Raji (cell line): ENCODE data around the gene CHST8.

Experiments
- POLR2A ChIP-seq: IDR thresholded peaks from 2 replicates; pipeline ENCODE4 v1.6.1; 2011; ENCODE audit warnings: low read depth, low read length, control low read depth; ENCODE audit not compliant: insufficient read depth

CHST8 gene, protein sequence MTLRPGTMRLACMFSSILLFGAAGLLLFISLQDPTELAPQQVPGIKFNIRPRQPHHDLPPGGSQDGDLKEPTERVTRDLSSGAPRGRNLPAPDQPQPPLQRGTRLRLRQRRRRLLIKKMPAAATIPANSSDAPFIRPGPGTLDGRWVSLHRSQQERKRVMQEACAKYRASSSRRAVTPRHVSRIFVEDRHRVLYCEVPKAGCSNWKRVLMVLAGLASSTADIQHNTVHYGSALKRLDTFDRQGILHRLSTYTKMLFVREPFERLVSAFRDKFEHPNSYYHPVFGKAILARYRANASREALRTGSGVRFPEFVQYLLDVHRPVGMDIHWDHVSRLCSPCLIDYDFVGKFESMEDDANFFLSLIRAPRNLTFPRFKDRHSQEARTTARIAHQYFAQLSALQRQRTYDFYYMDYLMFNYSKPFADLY

GRCh38 chr19:33621811-33622504 lies at the start of gene CHST8:
Gene CHST8, plus strand, starts transcription at chr19:33621953. Its CDS starts 67,309 bp downstream, at chr19:33689262.
- TF ChIP-seq POLR2A, result no peak

DNA sequence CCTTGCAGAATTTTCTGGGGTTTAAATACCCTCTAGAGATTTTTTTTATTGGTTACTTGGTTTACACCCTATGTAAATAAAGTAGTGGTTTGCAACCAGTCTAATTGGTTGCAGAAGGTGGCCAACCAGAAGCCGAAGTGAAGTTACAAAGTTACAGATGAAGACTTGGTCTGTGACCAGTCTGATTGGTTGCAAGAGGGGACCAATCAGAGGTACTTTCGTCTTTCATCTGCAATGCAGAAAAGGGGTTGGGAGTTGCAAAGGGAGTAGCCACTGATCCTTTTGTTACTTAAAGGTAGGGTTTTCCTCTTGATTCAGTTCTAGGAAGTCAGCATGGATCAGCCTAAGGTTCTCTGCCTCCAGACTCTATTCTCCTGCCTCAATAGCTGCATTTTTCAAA lies 48.8 kb upstream of the CHST8 start:
- TF ChIP-seq POLR2A, result no peak

DNA sequence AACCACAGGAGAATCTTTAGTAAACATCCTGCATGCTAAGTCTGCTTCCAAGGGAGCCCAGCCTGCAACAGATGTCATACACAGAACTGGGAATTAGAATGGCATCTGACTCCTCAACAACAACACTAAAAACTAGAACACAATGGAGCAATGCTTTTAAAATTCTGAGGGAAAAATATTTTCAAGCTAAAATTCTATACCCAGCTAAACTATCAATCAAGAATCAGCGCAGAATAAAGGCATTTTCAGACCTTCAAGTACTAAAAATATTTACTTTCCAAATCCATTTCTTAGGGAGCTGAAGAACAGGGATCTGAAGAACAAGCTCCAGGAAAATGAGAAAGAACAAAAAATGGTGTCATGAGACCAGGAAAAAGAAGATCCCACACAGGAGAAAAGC lies 46.9 kb upstream of the CHST8 start:
- TF ChIP-seq POLR2A, result no peak

DNA sequence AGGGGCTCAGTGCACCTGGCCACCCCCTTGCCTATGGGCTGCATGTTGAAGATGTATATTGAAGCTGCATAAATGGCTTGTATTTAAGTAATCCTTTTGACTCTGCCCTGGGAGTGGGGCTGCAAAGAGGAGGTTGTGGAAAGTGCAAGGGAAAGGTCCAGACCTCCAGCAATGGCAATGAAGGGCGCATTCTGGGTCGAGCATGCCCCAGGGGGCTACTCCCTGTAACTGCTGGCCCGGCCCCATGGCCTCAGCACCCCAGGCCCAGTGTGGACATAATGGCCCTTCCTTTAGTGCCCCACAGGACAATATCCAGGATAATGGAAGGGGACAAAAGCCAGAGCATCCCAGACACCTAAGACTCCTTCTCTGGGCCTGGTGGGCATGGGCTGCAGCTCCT lies 43.1 kb upstream of the CHST8 start:
- TF ChIP-seq POLR2A, result no peak

- TF ChIP-seq POLR2A, result no peak
Measured at GRCh38 chr19:33580026-33580644, 41.6 kb upstream of the CHST8 start.

DNA sequence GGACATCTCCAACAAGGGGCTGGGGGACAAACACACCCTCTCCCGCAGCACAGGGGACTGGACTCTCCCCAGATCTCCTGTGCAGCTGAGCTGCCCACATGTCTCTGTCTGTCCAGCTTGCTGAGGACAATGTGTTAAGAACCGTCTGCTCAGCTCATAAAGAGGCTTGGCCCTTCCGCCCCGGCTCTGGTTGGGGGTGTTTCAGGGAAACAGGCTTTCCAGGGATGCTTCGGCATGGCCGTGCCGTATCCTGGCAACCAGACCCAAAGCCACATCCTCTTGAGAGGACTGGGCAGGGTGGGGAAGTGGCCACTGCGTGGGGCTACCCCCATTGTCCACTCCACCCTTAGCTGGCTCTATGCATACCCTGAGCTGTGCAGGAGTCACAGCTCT lies 41.1 kb upstream of the CHST8 start:
- no peak for TF ChIP-seq POLR2A

DNA sequence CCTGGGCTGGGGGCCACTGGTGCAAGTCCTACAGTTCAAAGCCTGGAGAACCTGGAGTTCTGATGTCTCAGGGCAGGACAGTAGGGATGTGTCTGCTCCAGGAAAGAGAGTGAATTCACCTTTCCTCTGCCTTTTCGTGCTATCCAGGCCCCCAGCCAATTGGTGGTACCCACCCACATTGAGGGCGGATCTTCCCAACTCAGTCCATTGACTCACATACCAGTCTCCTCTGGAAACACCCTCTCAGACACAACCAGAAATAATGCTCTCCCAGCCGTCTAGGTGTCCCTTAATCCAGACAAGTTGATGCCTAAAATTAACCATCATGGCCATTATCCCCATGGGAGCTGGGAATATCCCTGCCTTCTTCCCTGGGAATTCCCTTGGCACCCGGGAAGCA lies 38.8 kb upstream of the CHST8 start:
- no peak for TF ChIP-seq POLR2A

DNA sequence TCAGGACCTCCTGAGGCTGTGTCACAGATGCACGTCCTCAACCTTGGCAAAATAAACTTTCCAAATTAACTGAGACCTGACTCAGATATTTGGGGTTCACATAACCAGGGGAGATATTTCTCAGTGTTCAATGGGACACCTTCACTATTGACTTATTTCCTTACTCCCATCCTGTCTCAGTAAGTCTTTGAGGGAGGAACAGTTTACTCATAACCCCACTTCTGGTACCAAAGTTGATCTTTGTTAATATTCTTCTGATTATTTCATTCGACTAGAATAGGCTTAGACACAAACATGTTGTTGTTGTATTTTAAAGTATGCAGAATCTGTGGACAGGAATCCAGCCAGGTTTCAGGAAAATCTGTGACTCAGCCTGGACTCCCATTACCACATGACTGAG lies 34.6 kb upstream of the CHST8 start:
- TF ChIP-seq POLR2A, result no peak

- no peak for TF ChIP-seq POLR2A
Measured at GRCh38 chr19:33590224-33590623, 31.5 kb upstream of the CHST8 start.

- TF ChIP-seq POLR2A, result no peak
Measured at GRCh38 chr19:33595783-33596182, 26.0 kb upstream of the CHST8 start.

DNA sequence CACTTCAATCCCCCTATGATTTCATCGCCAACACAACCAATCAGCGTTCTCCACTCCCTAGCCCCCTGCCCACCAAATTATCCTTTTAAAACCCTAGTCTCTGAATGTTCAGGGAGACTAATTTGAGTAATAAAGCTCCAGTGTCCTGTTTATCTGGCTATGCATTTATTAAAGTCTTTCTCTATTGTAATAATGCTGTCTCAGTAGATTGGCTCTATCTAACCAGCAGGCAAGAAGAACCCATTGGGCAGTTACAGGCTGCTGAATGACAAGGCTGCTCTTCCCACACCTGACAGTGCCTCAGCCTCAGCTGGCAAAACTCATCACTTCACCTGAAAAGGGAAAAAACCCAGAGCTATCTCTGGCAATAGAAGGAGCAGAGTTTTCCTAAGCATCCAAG lies 20.2 kb upstream of the CHST8 start:
- TF ChIP-seq POLR2A, result no peak

- no peak for TF ChIP-seq POLR2A
Measured at GRCh38 chr19:33602576-33603204, 19.1 kb upstream of the CHST8 start.

DNA sequence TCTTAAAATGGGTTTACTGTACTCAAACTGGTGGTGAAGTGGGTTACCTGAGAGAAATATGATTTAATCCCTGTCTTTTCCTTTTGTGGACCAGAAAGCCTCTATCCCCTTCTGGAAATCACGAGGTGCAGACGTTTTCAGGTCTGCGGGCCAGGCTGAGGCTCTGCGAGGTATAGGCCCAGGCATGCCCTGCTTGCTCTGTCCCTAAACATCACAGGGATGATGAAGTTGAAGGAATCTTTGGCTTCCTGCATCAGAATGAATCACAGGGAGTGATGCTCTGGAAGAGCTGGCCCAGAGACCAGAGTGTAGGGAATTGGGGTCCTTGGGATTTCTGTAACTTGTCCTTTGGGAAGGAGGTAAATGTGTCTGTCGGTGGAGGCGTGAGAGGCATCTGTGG lies 18.4 kb upstream of the CHST8 start:
- TF ChIP-seq POLR2A, result no peak

GRCh38 chr19:33604651-33605050 lies 17.1 kb upstream of the CHST8 start:
- no peak for TF ChIP-seq POLR2A

DNA sequence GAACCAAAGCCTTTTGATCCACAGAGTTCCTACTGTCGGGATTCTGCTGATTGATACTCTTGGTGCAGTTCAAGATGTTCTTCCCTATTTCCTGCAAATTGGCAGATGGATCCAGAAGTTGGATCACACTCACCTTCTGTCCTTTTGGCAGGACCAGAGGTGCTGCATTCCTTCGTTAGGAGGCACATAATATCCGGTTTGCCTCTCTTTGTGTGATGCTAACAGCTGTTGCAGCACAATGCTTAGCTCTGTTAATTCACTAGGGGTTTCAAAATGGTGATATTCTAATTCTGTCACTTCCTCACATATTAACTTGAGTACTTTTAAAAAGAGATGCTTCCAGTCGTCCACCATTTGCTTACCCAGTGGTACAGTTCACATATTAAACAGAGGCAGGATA lies 15.2 kb upstream of the CHST8 start:
- TF ChIP-seq POLR2A, result no peak
